Activated CD8-positive, alpha-beta memory T cell treated with anti-CD3 and anti-CD28 coated beads, Interleukin-2, amount 50 U/mL, for 1 hour (primary cell): ENCODE measurements around the gene MGST2.
"Not testable (repeated sequence)": the region's sequence is repeated elsewhere in the genome, so short reads cannot be mapped to it uniquely, and the experiment has no call there.

Source experiments
- DNase-seq: peaks from one replicate; pipeline ENCODE4 v3.0.0-alpha.2; 2020; ENCODE audit errors: extremely low read depth

MGST2 gene

DNA sequence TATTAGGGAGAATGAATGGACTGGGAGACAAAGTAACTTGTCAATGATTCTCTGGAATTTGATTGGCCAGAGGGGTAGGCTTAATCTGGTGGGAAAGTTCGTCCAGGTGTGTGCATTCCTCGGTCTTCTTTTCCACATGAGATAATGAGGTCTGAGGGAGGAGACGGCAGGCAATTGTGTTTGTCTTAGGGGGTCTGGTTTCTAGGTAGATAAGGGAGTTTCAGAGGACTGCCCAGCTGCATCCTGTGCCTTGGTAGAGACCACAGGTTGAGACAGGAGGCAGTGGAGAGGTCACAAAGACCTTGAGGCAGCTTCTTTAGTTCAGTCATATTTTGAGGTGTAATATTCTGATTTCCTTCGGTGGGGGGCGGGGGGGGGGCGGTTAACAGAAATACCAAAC is 4.3 kb downstream of the MGST2 start:
- no peak for DNase-seq

- no peak for DNase-seq
Observed at GRCh38 chr4:139670775-139671174, 5.2 kb downstream of the MGST2 start.

DNA sequence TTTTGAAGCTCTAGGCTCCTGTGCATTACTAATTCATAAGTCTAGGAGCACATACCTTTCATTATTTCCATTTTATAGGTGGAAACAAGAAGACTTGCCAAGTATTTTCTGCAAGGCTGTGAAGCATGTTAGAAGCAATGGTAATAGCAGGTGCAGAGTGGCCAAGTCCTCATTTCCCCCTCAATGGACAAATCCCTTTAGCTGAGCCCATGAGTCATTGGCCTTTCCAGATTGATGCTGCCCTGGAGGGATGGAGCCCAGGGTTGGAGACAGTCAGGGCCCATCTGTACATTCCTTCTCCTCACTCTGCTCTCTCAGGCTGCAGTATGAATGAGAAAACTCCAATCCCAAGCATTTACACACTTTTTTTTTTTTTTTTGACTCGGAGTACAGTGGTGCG is 6.6 kb downstream of the MGST2 start:
- no peak for DNase-seq

DNA sequence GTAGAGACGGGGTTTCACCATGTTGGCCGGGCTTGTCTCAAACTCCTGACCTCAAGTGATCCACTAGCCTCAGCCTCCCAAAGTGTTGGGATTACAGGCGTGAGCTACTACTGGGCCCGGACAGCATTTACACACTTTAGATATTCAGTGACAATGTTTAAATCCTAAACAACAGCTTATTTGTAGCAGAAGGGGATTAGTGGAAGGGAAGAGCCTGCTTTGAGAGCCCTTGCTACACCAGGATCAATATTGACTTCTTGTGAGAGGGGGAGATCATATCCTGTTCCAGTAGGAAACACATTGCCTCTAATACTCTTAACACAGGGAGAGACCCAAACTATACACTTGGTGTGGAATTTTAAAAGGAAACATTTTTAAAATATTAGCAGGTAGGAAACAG is 7.1 kb downstream of the MGST2 start:
- no peak for DNase-seq

DNA sequence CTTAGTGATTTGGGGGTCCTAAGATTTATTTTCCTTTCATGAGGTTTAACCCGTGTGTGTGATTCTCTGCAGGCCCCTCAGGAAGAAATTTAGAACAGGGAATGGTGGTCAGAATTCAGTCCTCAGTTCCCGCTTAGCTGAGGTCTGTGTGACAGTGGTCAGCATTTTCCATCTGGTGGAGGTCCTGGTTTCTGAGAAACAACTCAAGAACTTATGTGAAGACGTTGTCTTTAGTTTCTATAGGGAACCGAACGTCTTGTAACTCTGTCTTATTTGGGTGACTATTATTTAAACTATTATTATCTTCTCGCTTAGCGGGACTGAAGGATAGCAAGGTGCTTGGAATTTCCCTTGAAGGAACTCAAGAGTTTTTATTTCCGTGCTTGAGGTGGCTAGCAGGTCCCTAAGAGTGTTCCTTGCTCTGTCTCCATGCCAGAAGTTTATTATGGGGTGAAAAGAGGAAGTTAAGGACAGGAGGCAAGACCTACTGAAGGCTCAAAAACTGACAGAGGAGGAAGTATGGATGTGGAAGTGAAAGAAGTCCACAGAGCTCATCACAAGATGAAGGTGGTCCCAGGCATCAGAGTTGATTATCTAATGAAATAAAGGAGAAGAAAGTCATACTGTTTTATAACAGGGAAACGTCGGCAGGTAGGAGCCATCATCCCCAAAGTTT is 9.4 kb downstream of the MGST2 start:
- DNase-seq, result no peak

- DNase-seq, result no peak
Observed at GRCh38 chr4:139675651-139676050, 10.0 kb downstream of the MGST2 start.

- no peak for DNase-seq
Observed at GRCh38 chr4:139676365-139676764, 10.7 kb downstream of the MGST2 start.

DNA sequence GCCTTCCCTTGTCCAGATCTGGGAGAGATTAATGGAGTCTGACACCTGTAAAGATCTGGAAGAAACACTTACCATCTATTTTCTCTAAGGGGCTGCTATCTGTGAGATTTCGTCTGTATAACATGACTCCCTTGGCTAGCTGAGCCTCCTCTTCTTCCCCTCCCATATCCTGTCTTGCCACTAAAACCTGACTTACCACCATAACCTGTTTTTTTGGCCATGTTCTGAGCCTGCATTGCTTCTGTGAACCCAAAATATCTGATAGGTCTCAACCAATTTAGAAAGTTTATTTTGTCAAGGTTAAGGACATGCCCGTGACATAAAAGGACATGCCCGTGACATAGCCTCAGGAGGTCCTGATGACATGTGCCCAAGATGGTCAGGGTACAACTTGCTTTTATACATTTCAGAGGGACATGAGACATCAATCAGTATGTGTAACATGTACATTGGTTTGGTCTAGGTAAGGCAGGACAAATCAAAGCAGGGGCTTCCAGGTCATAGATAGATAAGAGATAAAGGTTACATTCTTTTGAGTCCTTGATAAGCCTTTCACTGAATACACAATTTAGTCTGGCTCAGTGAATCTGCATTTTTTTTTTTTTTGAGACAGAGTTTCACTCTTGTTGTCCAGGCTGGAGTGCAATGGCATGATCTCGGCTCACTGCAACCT is 11.4 kb downstream of the MGST2 start:
- no peak for DNase-seq

DNA sequence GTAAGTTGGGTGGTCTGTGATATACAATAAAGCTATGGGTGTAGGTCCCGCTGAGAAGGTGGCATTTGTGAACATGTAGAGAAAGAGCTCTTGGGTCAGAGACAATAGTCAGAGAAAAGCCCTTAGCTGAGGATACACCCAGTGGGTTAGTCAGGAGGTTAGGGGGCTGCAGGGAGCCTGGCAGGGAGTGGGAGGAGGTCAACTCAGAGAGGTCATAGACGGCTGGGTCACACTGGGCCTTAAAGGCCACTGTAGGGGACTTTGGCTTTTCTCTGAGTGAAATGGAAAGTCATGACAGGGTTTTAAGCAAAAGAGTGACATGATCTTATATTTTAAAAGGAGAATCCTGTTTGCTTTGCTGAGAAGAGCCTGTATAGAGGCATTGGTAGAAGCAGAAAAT is 16.7 kb downstream of the MGST2 start:
- no peak for DNase-seq

- no peak for DNase-seq
Observed at GRCh38 chr4:139682741-139683151, 17.1 kb downstream of the MGST2 start.

DNA sequence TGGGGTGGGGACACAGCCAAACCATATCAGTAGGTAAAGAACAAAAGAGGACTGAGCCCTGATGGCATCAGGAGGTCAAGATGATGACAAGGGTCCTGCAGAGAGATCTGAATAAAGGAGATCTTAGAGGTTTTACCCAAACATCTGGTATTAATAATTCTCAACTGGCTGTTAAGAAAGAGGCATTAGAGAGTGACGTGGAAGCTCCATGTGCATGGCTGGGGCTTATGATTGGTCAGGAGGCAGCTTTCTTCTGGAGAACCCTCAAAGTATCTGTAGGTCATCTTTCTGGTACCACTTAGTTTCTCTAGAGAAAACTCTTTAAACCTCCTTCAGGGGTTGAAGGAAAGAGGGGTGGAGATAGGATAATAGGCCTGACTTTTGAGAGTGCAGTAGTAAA is 18.7 kb downstream of the MGST2 start:
- DNase-seq, result no peak

DNA sequence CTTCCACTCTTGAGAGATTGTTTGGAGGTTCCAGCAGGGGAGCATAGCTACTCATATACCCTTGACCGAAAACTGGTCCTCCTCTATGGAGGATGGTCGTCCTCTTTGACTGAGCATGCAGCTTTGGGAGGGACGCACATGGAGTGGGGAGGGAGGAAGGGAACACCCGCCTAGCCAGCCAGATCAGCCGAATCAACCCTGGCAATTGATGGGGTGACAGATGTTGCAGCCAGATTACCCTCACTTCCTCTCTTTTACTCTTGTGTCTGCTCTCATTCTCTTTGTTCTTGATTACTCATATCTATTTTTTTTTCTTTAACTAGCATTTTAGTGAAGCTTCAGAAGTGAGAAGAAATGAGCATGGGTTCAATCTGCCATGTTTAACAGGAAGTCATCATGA is 19.6 kb downstream of the MGST2 start:
- no peak for DNase-seq

DNA sequence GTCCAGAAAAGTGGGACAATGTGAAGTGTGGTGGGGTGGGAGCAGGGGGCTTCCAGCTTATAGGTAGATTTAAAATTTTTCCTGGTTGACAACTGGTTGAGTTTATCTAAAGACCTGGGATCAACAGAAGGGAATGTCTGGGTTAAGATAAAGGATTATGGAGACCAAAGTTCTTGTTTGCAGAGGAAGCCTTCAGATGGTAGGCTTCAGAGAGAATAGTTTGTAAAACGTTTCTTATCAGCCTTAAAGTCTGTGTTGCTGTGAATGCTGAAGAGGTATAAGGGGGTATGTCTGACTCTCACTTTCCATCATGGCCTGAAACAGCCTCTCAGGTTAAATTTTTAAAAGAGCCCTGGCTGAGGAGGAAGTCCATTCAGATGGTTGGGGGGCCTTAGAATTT is 20.5 kb downstream of the MGST2 start:
- no peak for DNase-seq

DNA sequence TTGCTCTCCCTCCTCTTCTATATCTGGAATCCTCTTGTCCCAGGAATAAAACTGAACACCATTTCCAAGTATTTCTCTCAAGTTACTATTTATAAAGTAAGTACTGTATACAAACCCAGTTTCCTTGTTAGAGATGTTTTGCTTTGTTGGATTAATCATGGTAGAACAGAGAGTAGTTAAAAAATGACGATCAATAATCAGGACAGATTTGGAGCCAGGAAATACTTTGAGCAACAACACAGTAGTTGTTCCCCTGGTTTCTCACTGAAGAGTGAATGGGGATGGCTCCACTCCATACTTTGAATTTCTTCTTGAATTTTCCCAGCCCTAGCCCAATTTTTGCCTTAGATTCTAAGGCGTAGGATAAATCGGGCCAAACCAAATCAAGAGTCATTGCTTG is 21.4 kb downstream of the MGST2 start:
- DNase-seq, result no peak

DNA sequence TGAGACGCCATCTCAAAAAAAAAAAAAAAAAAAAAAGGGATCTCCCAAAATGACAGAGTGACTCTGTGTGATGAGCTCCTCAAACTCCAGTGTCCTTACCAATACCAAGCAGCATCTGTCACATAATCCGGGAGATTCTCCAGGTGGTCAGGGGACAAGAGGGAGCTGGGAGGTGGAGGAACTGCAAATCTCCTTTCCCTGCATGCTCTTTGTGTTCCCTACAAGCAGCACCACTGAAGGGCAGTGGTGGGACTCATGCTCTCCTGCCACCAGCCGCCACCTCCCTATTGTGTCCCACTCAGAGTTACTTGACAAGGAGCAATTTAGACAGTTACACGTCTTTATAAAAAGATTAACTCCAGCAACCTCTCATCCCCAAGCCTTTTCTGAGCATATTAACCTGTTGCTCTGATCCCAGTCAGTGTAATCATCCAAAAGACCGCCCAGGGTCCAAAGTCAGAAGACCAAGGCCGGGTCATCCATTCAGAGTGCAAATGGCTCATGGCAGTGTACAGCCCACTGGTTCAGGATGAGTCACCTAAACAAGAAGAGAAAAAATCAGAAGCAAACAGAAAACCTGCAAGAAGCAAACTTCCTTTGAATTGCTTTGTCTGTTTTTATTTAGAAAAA is 23.6 kb downstream of the MGST2 start:
- DNase-seq, result no peak

GRCh38 chr4:139690419-139690818 is 24.8 kb downstream of the MGST2 start:
- DNase-seq, result no peak

DNA sequence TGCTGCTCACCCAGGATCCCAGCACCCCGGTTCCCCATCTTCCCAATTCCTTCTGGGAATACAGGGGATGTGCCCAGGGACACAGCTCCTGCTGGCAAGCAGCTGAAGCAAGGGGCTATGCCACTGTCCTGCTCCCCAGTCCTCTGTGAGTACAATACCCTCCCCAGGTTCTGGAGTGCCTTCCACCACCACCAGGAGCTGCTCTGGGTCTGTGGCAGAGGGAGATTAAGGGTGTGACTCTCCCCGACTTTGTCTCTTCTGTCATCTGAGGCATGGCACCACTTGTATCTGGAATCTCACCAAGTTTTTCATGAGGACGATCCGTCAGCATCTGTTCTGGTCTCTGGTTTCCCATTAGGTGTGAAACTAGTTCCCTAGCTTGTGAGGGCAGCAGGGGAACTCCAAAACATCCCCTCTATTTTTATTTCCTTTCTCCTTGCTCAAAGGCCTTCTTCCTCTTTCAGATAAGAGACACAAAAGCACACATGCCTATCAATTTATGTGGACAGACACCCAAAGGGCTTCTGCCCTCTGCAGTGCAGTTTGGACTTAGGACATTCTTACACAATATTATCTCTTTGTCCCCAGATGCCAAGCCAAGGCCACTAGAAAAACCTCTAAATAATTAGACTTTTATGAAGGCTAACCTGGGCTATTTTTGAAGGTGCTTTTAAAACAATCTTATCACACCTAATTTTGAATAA is 26.8 kb downstream of the MGST2 start:
- DNase-seq, result no peak

DNA sequence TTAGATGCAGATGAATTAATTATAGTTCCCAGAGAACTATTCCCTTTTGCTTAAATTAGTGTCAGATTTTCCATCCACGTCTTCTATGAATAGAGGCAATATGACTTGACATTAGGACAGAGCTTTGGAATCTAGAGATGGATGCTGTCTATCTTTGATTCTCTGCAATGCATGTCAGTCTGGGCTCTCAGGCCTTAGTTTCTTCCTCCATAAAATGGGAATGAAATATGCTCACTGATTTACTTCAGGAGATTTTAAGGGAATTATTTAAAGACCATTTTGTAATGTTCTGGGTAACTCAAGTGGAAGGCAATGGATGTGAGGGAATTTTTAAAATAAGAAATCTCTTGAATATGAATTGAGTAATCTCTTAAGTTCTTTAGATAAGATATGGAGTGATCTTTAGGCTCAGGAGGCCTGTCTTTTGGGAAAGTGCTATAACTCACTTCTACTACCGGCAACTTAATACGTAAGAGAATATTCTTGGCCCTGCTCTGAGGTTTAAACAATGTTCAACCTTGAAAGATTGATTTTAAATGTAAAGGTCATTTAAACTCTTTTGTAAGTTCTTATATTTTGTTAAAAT is 29.0 kb downstream of the MGST2 start:
- DNase-seq, result no peak

DNA sequence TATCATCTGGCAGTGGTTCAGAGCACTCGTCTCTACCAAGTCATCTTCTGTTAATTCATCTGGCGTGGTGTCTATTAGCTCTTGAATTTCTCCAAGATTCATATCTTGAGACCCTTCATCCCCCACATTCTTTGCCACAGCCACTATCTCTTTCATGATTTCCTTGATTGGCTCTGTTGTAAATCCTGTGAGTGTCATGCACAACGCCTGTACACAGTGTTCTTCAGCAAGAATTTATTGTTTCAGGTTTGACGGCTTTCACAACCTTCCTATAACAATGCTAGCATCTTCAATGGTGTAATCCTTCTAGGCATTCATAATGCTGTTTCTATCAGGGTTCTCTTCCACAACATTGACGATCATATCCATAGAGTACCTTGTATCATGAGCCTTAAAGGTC is 30.9 kb downstream of the MGST2 start:
- no peak for DNase-seq

GRCh38 chr4:139698167-139698925 is 32.7 kb downstream of the MGST2 start:
- not testable (repeated sequence) for DNase-seq

- DNase-seq, result no peak
Observed at GRCh38 chr4:139700568-139700967, 34.9 kb downstream of the MGST2 start.
